ENCODE results near the gene CDKN2B-AS1. TPM values are rescaled to one million over a fixed set of nuclear protein-coding genes. Genes with fewer than 3 reads are reported as not detected.

Gene CDKN2B-AS1
- 0.21 to 0.24 TPM in 2 of 3 replicates, not detected in the other for total RNA-seq (2021)
- percentile 1 among the genes with signal in this experiment for Bru-seq, nascent RNA
- long read RNA-seq, experiment 1: 0 reads
- long read RNA-seq, experiment 2: 0 reads
- long read RNA-seq, experiment 3: 0 reads

DNA sequence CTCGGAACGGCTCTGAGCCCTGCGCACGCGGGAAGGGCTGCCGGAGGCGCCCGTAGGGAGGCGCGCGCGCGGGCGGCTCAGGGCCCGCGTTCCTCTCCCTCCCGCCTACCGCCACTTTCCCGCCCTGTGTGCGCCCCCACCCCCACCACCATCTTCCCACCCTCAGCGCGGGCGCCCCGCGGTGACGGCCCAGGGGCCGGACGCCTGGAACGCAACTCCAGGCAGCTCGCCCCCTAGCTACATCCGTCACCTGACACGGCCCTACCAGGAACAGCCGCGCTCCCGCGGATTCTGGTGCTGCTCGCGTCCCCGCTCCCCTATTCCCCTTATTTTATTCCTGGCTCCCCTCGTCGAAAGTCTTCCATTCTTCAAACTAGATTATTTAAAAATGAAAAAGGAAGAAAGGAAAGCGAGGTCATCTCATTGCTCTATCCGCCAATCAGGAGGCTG, at the start of gene CDKN2B-AS1:
Gene CDKN2B-AS1 (plus strand): TSS at position 236 of the 450 bp plus-strand sequence.
- Mint-ChIP-seq H3K27ac (no peak within 1 kb of the TSS), H3K4me1 (peaks cover 45% of the 10 kb centered on the region), H3K36me3 (no peaks in the 10 kb centered on the region), H3K9me3 (no peaks in the 10 kb centered on the region), H3K4me3 (peak within 1 kb of the TSS; percentile 63), H3K27me3 (ENCODE audit: low read depth) (peaks cover 94% of the 10 kb centered on the region)
- ChIA-PET POLR2A (interaction anchor here (1.4 kb wide), 1 partner anchor 9 kb away, joined by 5 read pairs; no protein-coding TSS in a partner anchor), CTCF (interaction anchor here (0.6 to 4.3 kb wide), 9 partner anchors 8 to 250 kb away, joined by 3 to 42 read pairs (median 4); partner anchors contain the start of gene CDKN2B)
- DNase-seq (ENCODE audit: low spot score) (peak; percentile 44), ATAC-seq (peak; percentile 7; the same call in 1 of the 2 replicates)
- peak; percentile 82 for TF ChIP-seq ZNF423 (CRISPR knock-in tag; IDR thresholded peaks at IDR 0.05)
- TF ChIP-seq, protein P1, sequence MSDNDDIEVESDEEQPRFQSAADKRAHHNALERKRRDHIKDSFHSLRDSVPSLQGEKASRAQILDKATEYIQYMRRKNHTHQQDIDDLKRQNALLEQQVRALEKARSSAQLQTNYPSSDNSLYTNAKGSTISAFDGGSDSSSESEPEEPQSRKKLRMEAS (CRISPR knock-in tag; IDR thresholded peaks at IDR 0.05): no peak

DNA sequence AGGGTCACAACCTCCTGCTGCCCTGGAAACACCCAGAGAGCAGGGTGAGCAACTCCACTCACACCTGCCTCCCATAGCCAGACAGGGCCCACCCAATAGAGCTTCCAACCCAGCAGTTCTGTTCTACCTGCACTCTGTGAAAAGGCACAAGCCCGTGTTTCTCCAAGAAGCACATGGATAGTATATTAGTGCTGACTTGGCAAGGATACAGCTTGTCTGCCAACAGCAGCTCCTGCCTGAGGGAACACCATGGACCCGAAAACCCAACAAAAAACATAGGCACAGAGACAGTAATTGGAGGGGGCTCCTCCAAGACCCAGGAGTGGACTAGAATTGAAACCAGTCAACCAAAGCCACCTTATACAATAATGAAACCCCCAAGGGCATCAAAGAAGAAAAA, 49.0 kb upstream of the CDKN2B-AS1 start:
- Mint-ChIP-seq H3K36me3 (no peaks in the 10 kb centered on the region; the same call in 1 of the 2 replicates), H3K4me3 (no peak overlapping the region), H3K9me3 (peaks cover 15% of the 10 kb centered on the region), H3K27me3 (ENCODE audit: low read depth) (peaks cover 2% of the 10 kb centered on the region; the same call in 1 of the 2 replicates), H3K27ac (no peak overlapping the region), H3K4me1 (no peaks in the 10 kb centered on the region)
- ChIA-PET POLR2A (no interaction called here), CTCF (no interaction called here)
- no peak for TF ChIP-seq NFE2L1 (CRISPR knock-in tag; IDR thresholded peaks at IDR 0.05)
- TF ChIP-seq, protein P2, sequence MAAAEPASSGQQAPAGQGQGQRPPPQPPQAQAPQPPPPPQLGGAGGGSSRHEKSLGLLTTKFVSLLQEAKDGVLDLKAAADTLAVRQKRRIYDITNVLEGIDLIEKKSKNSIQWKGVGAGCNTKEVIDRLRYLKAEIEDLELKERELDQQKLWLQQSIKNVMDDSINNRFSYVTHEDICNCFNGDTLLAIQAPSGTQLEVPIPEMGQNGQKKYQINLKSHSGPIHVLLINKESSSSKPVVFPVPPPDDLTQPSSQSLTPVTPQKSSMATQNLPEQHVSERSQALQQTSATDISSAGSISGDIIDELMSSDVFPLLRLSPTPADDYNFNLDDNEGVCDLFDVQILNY (CRISPR knock-in tag; IDR thresholded peaks at IDR 0.05): no peak
- no peak for TF ChIP-seq NR1H2 (CRISPR knock-in tag; IDR thresholded peaks at IDR 0.05)
- no peak for TF ChIP-seq HMGA2 (CRISPR knock-in tag; IDR thresholded peaks at IDR 0.05)
- TF ChIP-seq, protein P3, sequence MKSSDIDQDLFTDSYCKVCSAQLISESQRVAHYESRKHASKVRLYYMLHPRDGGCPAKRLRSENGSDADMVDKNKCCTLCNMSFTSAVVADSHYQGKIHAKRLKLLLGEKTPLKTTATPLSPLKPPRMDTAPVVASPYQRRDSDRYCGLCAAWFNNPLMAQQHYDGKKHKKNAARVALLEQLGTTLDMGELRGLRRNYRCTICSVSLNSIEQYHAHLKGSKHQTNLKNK (CRISPR knock-in tag; IDR thresholded peaks at IDR 0.05): no peak
- no peak for TF ChIP-seq ZNF219 (CRISPR knock-in tag; IDR thresholded peaks at IDR 0.05; ENCODE audit: borderline replicate concordance)
- no peak for TF ChIP-seq CREM (CRISPR knock-in tag; IDR thresholded peaks at IDR 0.05)
- TF ChIP-seq, protein P4, sequence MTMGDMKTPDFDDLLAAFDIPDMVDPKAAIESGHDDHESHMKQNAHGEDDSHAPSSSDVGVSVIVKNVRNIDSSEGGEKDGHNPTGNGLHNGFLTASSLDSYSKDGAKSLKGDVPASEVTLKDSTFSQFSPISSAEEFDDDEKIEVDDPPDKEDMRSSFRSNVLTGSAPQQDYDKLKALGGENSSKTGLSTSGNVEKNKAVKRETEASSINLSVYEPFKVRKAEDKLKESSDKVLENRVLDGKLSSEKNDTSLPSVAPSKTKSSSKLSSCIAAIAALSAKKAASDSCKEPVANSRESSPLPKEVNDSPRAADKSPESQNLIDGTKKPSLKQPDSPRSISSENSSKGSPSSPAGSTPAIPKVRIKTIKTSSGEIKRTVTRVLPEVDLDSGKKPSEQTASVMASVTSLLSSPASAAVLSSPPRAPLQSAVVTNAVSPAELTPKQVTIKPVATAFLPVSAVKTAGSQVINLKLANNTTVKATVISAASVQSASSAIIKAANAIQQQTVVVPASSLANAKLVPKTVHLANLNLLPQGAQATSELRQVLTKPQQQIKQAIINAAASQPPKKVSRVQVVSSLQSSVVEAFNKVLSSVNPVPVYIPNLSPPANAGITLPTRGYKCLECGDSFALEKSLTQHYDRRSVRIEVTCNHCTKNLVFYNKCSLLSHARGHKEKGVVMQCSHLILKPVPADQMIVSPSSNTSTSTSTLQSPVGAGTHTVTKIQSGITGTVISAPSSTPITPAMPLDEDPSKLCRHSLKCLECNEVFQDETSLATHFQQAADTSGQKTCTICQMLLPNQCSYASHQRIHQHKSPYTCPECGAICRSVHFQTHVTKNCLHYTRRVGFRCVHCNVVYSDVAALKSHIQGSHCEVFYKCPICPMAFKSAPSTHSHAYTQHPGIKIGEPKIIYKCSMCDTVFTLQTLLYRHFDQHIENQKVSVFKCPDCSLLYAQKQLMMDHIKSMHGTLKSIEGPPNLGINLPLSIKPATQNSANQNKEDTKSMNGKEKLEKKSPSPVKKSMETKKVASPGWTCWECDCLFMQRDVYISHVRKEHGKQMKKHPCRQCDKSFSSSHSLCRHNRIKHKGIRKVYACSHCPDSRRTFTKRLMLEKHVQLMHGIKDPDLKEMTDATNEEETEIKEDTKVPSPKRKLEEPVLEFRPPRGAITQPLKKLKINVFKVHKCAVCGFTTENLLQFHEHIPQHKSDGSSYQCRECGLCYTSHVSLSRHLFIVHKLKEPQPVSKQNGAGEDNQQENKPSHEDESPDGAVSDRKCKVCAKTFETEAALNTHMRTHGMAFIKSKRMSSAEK (CRISPR knock-in tag; IDR thresholded peaks at IDR 0.05; ENCODE audit: borderline replicate concordance): no peak
- DNase-seq (ENCODE audit: low spot score): no peak
- no peak for ATAC-seq

GRCh38 chr9:21958833-21959232, 35.8 kb upstream of the CDKN2B-AS1 start:
- ChIA-PET POLR2A (no interaction called here), CTCF (no interaction called here)
- ATAC-seq (no peak), DNase-seq (ENCODE audit: low spot score) (no peak)
- Mint-ChIP-seq H3K36me3 (no peaks in the 10 kb centered on the region), H3K4me3 (no peak overlapping the region), H3K4me1 (no peaks in the 10 kb centered on the region), H3K27me3 (ENCODE audit: low read depth) (peaks cover 40% of the 10 kb centered on the region), H3K9me3 (peaks cover 4% of the 10 kb centered on the region; the same call in 1 of the 2 replicates), H3K27ac (no peak overlapping the region)
- TF ChIP-seq ZNF138 (CRISPR knock-in tag; conservative IDR thresholded peaks at IDR 0.05): no peak
- TF ChIP-seq, protein P5, sequence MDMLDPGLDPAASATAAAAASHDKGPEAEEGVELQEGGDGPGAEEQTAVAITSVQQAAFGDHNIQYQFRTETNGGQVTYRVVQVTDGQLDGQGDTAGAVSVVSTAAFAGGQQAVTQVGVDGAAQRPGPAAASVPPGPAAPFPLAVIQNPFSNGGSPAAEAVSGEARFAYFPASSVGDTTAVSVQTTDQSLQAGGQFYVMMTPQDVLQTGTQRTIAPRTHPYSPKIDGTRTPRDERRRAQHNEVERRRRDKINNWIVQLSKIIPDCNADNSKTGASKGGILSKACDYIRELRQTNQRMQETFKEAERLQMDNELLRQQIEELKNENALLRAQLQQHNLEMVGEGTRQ (CRISPR knock-in tag; IDR thresholded peaks at IDR 0.05): no peak
- no peak for TF ChIP-seq TCF7 (CRISPR knock-in tag; IDR thresholded peaks at IDR 0.05; ENCODE audit: low read depth)
- no peak for TF ChIP-seq E2F4 (CRISPR knock-in tag; IDR thresholded peaks at IDR 0.05; ENCODE audit: borderline replicate concordance, low read depth)
- no peak for TF ChIP-seq ZNF423 (CRISPR knock-in tag; IDR thresholded peaks at IDR 0.05)
- TF ChIP-seq, protein P1 (CRISPR knock-in tag; IDR thresholded peaks at IDR 0.05): no peak
- no peak for TF ChIP-seq MXD4 (CRISPR knock-in tag; IDR thresholded peaks at IDR 0.05; ENCODE audit: borderline replicate concordance)
- TF ChIP-seq ZNF263 (CRISPR knock-in tag; IDR thresholded peaks at IDR 0.05; ENCODE audit: low read depth): no peak
- TF ChIP-seq FOXP1 (CRISPR knock-in tag; IDR thresholded peaks at IDR 0.05; ENCODE audit: borderline replicate concordance): no peak
- TF ChIP-seq JAZF1 (CRISPR knock-in tag; IDR thresholded peaks at IDR 0.05): no peak
- TF ChIP-seq RELA (CRISPR knock-in tag; IDR thresholded peaks at IDR 0.05; ENCODE audit: borderline replicate concordance): no peak
- TF ChIP-seq JUN (CRISPR knock-in tag; IDR thresholded peaks at IDR 0.05): no peak
- no peak for TF ChIP-seq ESRRA (CRISPR knock-in tag; IDR thresholded peaks at IDR 0.05; ENCODE audit: borderline replicate concordance)
- TF ChIP-seq ETV6 (CRISPR knock-in tag; IDR thresholded peaks at IDR 0.05): no peak
- no peak for TF ChIP-seq IRF2 (CRISPR knock-in tag; IDR thresholded peaks at IDR 0.05; ENCODE audit: borderline replicate concordance, low read depth)
- TF ChIP-seq CBFB (CRISPR knock-in tag; IDR thresholded peaks at IDR 0.05; ENCODE audit: low read depth): no peak
